H1 (cell line): ENCODE data around the gene SFTPA1.

Experiments used
- EGR1 ChIP-seq: IDR thresholded peaks from 2 replicates; pipeline ENCODE4 v1.6.1; 2011; ENCODE audit warnings: low read depth, low read length, borderline replicate concordance
- HDAC6 ChIP-seq: IDR thresholded peaks from one replicate; pipeline ENCODE4 v1.7.1; 2012; ENCODE audit warnings: low read depth, mild to moderate bottlenecking, inconsistent platforms, low read length, moderate library complexity
- JUND ChIP-seq: IDR thresholded peaks from 2 replicates; pipeline ENCODE4 v1.6.1; 2011; ENCODE audit warnings: mild to moderate bottlenecking, improper control_type of control experiment, low read length
- PHF8 ChIP-seq: fragments of 200-600 bp; sonication (generic); conservative IDR thresholded peaks from 2 replicates; pipeline ENCODE4 v1.7.1; 2012; ENCODE audit warnings: low read depth, mild to moderate bottlenecking, inconsistent platforms, low read length, moderate library complexity
- POLR2AphosphoS5 ChIP-seq: IDR thresholded peaks from 2 replicates; pipeline ENCODE4 v1.6.1; 2011; ENCODE audit warnings: low read depth, low read length
- SRF ChIP-seq: IDR thresholded peaks from 2 replicates; pipeline ENCODE4 v1.6.1; 2011; ENCODE audit warnings: mild to moderate bottlenecking, low read depth, low read length, moderate library complexity
- TF ChIP-seq, protein P1 (sequence below), 3 experiments: IDR thresholded peaks; 1 replicate in 2 of 3; 2 replicates in 1 of 3; pipeline versions ENCODE4 v1.5.1 to v1.6.1; 2011; ENCODE audit warnings: low read length in 3 of 3, mild to moderate bottlenecking in 3 of 3, inconsistent platforms in 2 of 3, low read depth in 1 of 3, moderate library complexity in 1 of 3; ENCODE audit not compliant: insufficient read depth in 1 of 3; ENCODE audit errors: control extremely low read depth in 1 of 3

DNA sequence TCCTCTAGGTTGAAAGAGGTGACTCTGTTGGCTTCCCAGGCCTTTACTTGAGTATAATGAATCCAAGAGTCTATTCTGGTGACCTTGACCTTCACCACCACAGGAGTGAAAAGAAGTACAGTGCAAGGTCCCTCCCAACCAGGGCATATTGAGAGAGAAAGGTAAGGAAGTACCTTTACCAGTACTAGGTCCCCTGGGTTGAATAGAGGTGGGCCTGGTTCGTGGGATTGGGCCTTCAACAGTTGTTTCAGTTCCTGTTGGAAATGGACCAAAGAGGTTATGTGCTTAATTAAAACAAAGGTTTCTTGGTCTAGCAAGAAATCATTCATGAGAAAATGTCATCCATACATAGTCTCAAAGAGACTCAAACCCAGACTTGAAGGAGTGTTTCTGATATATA lies 6.4 kb upstream of the SFTPA1 start:
- TF ChIP-seq PHF8 (no peak), EGR1 (no peak), POLR2AphosphoS5 (no peak), HDAC6 (no peak), JUND (no peak), SRF (no peak)
- TF ChIP-seq, protein P1, sequence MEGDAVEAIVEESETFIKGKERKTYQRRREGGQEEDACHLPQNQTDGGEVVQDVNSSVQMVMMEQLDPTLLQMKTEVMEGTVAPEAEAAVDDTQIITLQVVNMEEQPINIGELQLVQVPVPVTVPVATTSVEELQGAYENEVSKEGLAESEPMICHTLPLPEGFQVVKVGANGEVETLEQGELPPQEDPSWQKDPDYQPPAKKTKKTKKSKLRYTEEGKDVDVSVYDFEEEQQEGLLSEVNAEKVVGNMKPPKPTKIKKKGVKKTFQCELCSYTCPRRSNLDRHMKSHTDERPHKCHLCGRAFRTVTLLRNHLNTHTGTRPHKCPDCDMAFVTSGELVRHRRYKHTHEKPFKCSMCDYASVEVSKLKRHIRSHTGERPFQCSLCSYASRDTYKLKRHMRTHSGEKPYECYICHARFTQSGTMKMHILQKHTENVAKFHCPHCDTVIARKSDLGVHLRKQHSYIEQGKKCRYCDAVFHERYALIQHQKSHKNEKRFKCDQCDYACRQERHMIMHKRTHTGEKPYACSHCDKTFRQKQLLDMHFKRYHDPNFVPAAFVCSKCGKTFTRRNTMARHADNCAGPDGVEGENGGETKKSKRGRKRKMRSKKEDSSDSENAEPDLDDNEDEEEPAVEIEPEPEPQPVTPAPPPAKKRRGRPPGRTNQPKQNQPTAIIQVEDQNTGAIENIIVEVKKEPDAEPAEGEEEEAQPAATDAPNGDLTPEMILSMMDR (IDR thresholded peaks at IDR 0.05; ENCODE audit: control extremely low read depth in 1 of 3, insufficient read depth in 1 of 3, low read depth in 1 of 3, low read length in 3 of 3): no peak
